Uterus (tissue), 4 donors: ENCODE measurements around the gene GABRB1. TPM values are rescaled to one million over a fixed set of nuclear protein-coding genes. Genes with fewer than 3 reads are reported as not detected.

Source experiments
- DNase-seq, 2 donors: peaks; one replicate each; pipeline ENCODE4 v3.0.0-alpha.2; 2019 to 2020
- H3K27ac ChIP-seq, 2 donors: fragments of 200-600 bp; sonication (generic); 1 replicate in 1 of 2; 2 replicates in 1 of 2; pipeline ENCODE4 v1.5.1; 2016 to 2018
- H3K27me3 ChIP-seq, 2 donors: fragments of 200-600 bp; sonication (generic); one replicate each; pipeline ENCODE4 v1.5.1; 2018 to 2019; ENCODE audit warnings: control low read depth in 1 of 2
- H3K36me3 ChIP-seq, 2 donors: fragments of 200-600 bp; sonication (generic); one replicate each; pipeline ENCODE4 v1.5.1; 2019; ENCODE audit warnings: control low read depth in 1 of 2
- H3K4me1 ChIP-seq, 2 donors: fragments of 200-600 bp; sonication (generic); one replicate each; pipeline ENCODE4 v1.5.1; 2018 to 2019; ENCODE audit warnings: control low read depth in 1 of 2
- H3K4me3 ChIP-seq, 2 donors: fragments of 200-600 bp; sonication (generic); 1 replicate in 1 of 2; 2 replicates in 1 of 2; pipeline ENCODE4 v1.5.1; 2018 to 2019; ENCODE audit warnings: mild to moderate bottlenecking in 1 of 2
- H3K9me3 ChIP-seq, 2 donors: fragments of 200-600 bp; sonication (generic); one replicate each; pipeline ENCODE4 v1.5.1; 2019; ENCODE audit warnings: control low read depth in 1 of 2
- POLR2A ChIP-seq, 2 donors: fragments of 450-650 bp; IDR thresholded peaks; one replicate each; pipeline ENCODE4 v1.6.1; 2016; ENCODE audit warnings: antibody characterized with exemption in 2 of 2, mild to moderate bottlenecking in 1 of 2, moderate library complexity in 1 of 2
- intact Hi-C: fragments of 100-400 bp; cut with DNase I; formaldehyde crosslinking; loops from one replicate; pipeline ENCODE4 v1.15.1; 2023; ENCODE audit warnings: low total_unique reads
- total RNA-seq, 4 donors: library from RNA; depleted of rRNA in 3 of 4; stranded (reverse); fragments of >200 nt in 3 of 4; gene quantifications; one replicate each; pipeline versions ENCODE4 v1.1.0 to v1.2.4, GENCODE V29; 2014 to 2023
- TF ChIP-seq, protein P1 (sequence below), 4 experiments: fragments of 200-600 bp in 2 of 4; fragments of 450-650 bp in 2 of 4; sonication (generic) in 2 of 4; IDR thresholded peaks; one replicate each; pipeline ENCODE4 v1.5.1; 2016 to 2019; ENCODE audit warnings: antibody characterized with exemption in 4 of 4, mild to moderate bottlenecking in 2 of 4, moderate library complexity in 1 of 4
- donor health status: DM: yes; HTN: yes; CAD: no.

GABRB1 gene
- total RNA-seq, result 1 to 10 TPM in 2 of 4 donors, not detected in 2; 1.2 to 1.5 TPM

GRCh38 chr4:47031011-47031678 is at the start of gene GABRB1:
TSS of gene GABRB1 (plus strand) at chr4:47031567.
- peak; percentile 40 to 45 for DNase-seq
- TF ChIP-seq POLR2A (IDR thresholded peaks at IDR 0.05), result no peak
- TF ChIP-seq, protein P1, sequence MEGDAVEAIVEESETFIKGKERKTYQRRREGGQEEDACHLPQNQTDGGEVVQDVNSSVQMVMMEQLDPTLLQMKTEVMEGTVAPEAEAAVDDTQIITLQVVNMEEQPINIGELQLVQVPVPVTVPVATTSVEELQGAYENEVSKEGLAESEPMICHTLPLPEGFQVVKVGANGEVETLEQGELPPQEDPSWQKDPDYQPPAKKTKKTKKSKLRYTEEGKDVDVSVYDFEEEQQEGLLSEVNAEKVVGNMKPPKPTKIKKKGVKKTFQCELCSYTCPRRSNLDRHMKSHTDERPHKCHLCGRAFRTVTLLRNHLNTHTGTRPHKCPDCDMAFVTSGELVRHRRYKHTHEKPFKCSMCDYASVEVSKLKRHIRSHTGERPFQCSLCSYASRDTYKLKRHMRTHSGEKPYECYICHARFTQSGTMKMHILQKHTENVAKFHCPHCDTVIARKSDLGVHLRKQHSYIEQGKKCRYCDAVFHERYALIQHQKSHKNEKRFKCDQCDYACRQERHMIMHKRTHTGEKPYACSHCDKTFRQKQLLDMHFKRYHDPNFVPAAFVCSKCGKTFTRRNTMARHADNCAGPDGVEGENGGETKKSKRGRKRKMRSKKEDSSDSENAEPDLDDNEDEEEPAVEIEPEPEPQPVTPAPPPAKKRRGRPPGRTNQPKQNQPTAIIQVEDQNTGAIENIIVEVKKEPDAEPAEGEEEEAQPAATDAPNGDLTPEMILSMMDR (IDR thresholded peaks at IDR 0.05), result no peak
- H3K9me3 ChIP-seq, result no peaks in the 10 kb centered on the region

GRCh38 chr4:46984781-46985180 is 46.6 kb upstream of the GABRB1 start:
- H3K4me3 ChIP-seq, result no peak overlapping the region
- DNase-seq, result no peak
- H3K27me3 ChIP-seq, result no peaks in the 10 kb centered on the region
- H3K9me3 ChIP-seq, result no peaks in the 10 kb centered on the region
- no peaks in the 10 kb centered on the region for H3K36me3 ChIP-seq
- H3K27ac ChIP-seq, result no peak overlapping the region
- no peaks in the 10 kb centered on the region for H3K4me1 ChIP-seq
- intact Hi-C loops, result no loop called here
- TF ChIP-seq, protein P1 (IDR thresholded peaks at IDR 0.05), result no peak
- TF ChIP-seq POLR2A (IDR thresholded peaks at IDR 0.05), result no peak

More at GRCh38 chr4:47031011-47031678, at the start of gene GABRB1:
- Histone ChIP-seq H3K27ac (no peak within 1 kb of the TSS), H3K27me3 (no peaks in the 10 kb centered on the region), H3K36me3 (no peaks in the 10 kb centered on the region), H3K4me3 (peak within 1 kb of the TSS; percentile 22 to 31), H3K4me1 (no peaks in the 10 kb centered on the region)
- intact Hi-C loops, result no loop called here

- Histone ChIP-seq H3K36me3 (no peaks in the 10 kb centered on the region), H3K27me3 (no peaks in the 10 kb centered on the region), H3K4me3 (no peak overlapping the region), H3K27ac (no peak overlapping the region), H3K9me3 (no peaks in the 10 kb centered on the region), H3K4me1 (no peaks in the 10 kb centered on the region)
- intact Hi-C loops, result no loop called here
- no peak for DNase-seq
- no peak for TF ChIP-seq POLR2A (IDR thresholded peaks at IDR 0.05)
- TF ChIP-seq, protein P1 (IDR thresholded peaks at IDR 0.05), result no peak
These were observed 44.3 kb upstream of the GABRB1 start for GRCh38 chr4:46986922-46987638.

DNA sequence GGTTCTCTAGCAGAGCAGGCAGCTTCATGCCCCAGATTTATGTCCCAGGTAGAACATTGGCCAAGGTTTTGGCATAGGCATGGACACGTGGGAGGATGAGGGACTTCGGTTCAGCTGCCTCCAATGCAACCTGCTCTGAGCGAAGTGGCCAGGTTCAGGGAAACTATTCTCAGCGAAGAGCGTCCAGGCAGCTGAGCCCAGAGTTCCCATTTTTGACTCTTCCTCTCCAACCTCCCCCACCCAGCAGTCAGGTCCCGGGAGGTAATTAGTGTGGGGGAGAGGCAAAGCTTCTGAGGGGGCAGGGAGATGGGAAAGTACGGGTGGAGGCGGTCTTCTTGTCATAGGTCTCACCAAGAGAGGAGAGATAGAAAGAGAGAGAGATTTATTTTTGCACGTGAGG is 39.0 kb upstream of the GABRB1 start:
- TF ChIP-seq POLR2A (IDR thresholded peaks at IDR 0.05), result no peak
- TF ChIP-seq, protein P1 (IDR thresholded peaks at IDR 0.05), result no peak
- H3K4me1 ChIP-seq, result no peaks in the 10 kb centered on the region
- H3K4me3 ChIP-seq, result no peak overlapping the region
- no peak overlapping the region for H3K27ac ChIP-seq
- no peak for DNase-seq
- intact Hi-C loops, result no loop called here
- no peaks in the 10 kb centered on the region for H3K36me3 ChIP-seq
- H3K9me3 ChIP-seq, result no peaks in the 10 kb centered on the region
- H3K27me3 ChIP-seq, result no peaks in the 10 kb centered on the region
